SHP77 (cell line): Measurements from ENCODE around the gene ADAMTS14.
"Not testable (repeated sequence)": the region's sequence is repeated elsewhere in the genome, so short reads cannot be mapped to it uniquely, and the experiment has no call there.

ENCODE experiments used
- DNase-seq, 2 experiments: peaks; one replicate each; lab custom pipeline; 2025; lab: John Stamatoyannopoulos, UW

The ADAMTS14 gene

DNA sequence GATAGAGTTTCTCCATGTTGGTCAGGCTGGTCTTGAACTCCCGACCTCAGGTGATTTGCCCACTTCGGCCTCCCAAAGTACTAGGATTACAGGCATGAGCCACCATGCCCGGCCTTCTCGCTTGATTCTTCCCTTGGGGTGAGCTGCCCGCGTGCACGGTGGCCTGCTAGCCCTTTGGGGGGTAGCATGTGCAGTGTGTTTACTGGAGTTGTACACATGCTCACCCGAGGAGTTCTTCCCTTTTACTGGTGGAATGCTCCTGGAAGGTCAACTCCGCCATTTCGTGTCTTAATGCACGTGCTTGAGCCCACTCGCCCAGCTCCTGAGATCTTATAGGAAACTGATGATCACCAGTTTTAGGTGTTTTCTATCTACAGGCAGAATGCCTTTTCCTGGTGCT lies 17.0 kb upstream of the ADAMTS14 start:
- DNase-seq, result no peak

DNA sequence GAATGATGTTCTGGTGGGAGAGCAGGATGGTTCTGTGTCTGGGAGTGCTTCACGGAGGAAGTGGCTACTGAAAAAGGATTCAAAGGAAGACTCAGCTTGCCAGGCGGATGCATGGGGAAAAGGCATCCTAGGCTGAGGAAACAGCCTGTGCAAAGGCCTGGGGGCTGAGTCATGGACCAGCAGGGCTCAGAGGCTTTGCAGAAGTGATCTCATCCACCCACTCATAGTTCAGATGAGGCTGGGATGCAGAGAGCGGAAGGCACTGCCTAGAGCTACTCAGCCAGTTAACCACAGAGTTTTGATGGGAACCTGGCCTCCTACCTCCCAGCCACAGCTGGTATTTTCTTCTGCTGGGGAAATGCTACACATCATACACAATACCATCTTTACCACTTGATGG lies 15.8 kb upstream of the ADAMTS14 start:
- no peak for DNase-seq

DNA sequence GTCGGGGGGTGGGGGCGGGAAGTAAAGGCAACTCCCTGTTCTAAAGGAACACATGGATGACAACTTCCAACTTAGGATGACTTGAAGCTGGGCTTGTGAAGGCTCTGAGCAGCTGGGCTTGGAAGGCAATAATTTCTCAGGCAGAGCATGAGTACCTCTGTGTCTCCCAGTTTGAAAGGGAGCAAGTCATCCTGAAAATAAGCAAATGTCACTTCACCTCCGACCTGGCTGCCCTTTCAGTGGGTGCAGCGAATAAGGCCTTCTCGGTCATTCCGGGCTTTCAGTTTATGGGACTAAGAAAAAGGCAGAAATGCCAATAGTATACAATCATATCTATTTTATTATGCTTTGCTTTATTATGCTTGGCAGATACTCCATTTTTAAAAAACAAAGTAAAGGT lies 15.3 kb upstream of the ADAMTS14 start:
- no peak for DNase-seq

DNA sequence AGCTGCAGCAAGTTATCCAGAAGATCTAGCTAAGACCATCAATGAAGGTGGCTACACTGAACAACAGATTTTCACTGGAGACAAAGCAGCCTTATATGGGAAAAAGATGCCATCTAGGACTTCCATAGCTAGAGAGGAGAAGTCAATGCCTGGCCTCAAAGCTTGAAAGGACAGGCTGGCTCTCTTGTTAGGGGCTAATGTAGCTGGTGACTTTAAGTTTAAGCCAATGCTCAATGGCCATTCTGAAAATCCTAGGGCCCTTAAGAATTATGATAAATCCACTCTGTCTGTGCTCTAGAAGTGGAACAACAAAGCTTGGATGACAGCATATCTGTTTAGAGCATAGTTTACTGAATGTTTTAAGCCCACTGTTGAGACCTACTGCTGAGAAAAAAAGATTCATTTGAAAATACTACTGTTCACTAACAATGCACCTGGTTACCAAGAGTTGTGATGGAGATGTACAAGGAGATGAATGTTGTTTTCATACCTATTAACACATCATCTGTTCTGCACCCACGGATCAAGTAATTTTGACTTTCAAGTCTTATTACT lies 13.6 kb upstream of the ADAMTS14 start:
- DNase-seq, result no peak

DNA sequence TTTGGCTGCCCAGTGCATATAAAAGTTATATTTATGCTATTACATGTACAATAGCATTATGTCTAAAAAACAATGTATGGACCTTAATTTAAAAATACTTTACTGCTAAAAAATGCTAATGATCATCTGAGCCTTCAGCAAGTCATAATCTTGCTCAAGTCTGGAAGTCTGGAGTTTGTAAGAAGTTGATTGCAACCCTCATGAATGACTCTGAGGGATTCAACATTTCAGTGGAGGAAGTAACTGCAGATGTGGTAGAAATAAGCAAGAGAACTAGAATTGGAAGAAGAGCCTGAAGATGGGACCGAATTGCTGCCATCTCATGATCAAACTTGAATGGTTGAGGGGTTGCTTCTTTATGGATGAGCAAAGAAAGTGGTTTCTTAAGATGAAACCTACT lies 13.0 kb upstream of the ADAMTS14 start:
- no peak for DNase-seq

DNA sequence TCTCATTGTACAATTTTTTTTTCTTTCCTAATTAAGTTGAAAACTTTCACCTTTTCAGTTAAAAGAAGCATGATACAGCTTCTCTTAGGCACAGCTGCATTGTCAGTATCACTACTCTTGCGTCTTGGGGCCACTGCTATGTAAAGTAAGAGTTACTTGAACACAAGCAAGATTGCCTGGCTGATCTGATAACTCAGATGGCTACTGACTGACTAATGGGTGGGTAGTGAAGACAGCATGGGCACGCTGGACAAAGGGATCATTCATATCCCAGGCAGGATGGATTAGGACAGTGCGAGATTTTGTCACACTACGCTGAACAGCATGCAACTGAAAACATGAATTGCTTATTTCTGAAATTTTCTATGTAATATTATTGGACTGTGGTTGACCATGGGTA lies 11.6 kb upstream of the ADAMTS14 start:
- no peak for DNase-seq

DNA sequence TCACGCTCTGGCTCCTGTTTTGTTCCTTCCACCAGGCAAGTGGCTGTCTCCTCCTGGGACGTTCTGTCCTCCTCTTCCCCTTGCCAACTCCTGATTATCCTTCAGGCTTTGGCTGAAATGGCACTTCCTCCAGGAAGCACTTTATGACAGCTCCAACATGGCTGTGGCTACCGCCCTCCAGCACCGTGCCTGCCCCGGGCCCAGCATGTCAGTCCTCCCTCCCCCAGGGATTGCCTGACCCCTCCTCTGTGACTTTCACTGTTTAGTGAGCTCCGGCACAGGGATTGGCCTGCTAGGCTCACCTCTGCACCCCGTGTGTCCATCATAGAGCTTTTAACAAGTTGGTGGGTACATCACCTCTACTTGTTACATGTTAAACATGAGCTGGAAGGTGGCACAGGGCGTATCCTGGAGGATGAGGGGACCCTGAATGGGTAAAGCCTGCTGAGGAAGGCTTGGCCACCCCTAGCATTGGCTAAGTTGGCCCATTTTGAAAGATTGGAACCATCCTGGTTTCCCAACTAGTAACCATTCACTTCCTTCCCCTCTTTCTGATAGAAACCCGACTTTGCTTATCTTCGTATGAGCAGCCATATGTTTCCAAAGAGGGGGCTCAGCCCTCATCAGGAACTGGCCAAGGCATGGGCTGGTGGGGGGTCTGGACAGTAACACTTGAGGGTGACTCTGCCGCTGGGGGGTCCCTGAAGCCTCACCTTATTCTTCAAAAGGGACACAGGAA lies 10.5 kb upstream of the ADAMTS14 start:
- no peak for DNase-seq

DNA sequence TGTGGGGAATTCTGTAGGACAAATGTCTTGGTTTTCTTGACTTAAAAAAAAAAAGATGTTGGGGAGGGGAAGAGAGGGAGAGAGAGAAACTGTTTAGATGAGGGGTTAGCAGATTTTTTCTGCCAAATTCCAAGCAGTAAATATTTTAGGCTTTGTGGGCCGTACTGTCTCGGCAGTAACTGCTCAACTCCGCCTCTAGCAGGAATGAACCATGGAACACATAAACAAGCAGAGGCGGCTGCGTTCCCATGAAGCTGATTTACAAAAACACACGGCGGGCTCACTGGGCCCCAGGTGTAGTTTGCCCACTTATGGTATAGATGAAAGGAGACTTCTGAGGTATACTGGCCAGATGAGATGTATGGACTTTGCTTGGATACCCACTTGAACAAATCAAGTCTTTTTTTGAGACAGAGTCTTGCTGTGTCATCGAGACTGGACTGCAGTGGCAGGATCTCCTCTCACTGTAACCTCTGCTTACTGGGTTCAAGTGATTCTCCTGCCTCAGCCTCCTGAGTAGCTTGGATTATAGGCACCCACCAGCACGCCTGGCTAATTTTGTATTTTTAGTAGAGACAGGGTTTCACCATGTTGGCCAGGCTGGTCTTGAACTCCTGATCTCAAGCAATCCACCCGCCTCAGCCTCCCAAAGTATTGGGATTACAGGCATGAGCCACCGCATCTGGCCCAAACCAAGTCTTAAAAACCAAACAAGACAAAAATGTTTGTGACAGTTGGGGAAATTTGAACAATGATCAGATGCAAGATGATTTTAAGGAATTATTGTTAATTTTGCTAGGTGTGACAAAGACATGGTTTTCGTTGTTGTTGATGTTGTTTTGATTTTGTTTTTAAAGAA lies 9.7 kb upstream of the ADAMTS14 start:
- no peak for DNase-seq

DNA sequence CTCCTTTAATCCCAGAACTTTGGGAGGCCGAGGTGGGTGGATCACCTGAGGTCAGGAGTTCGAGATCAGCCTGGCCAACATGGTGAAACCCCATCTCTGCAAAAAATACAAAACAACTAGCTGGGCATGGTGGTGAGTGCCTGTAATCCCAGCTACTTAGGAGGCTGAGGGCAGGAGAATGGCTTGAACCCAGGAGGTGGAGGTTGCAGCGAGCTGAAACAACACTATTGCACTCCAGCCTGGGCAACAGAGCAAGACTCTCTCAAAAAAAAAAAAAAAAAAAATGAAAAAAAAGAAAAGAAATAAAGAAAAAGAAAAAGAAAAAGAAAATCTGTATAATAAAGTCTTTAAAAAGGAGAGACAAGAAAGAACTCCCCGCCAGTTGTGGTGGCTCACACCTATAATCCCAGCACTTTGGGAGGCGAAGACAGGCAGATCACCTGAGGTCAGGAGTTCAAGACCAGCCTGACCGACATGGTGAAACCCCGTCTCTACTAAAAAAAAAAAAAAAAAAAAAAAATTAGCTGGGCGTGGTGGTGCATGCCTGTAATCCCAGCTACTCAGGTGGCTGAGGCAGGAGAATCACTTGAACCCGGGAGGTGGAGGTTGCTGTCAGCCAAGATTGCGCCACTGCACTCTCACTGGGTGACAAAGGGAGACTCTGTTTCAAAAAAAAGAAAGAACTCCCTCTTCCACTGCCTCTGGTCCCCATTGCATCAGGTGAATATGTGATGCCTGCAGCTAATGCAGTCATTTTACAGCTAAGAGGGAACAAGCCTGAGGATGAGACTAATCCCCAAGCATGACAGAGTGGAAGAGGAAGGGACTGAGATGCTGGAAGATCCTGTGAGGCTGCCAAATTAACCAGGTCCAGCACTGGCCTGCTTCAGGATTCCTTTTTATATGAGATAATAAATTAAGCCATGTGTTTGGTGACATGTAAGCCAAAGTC lies 8.6 kb upstream of the ADAMTS14 start:
- DNase-seq, result not testable (repeated sequence)

DNA sequence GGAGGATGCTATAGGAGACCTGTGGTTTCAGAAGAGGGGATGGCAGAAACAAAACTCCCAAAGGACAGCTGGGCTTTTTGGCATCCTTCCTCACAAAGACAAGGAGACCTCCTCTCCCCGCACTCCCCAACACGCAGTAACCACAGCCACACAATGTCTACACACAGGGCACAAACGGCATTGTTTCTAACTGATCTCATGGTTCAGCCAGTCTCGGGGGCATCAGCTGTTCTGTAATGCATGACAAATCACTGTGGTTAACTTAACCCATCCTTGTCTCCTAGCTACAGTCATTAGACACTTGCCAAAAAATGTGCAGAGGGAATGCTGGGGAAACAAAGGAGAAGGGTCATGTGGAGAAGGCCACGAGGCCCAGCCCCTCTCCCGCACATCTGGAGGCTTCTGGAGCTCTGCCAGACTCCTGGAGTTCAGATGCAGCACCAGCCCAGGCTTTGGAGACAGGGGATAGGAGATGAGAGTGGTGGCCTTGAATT lies 7.6 kb upstream of the ADAMTS14 start:
- no peak for DNase-seq

DNA sequence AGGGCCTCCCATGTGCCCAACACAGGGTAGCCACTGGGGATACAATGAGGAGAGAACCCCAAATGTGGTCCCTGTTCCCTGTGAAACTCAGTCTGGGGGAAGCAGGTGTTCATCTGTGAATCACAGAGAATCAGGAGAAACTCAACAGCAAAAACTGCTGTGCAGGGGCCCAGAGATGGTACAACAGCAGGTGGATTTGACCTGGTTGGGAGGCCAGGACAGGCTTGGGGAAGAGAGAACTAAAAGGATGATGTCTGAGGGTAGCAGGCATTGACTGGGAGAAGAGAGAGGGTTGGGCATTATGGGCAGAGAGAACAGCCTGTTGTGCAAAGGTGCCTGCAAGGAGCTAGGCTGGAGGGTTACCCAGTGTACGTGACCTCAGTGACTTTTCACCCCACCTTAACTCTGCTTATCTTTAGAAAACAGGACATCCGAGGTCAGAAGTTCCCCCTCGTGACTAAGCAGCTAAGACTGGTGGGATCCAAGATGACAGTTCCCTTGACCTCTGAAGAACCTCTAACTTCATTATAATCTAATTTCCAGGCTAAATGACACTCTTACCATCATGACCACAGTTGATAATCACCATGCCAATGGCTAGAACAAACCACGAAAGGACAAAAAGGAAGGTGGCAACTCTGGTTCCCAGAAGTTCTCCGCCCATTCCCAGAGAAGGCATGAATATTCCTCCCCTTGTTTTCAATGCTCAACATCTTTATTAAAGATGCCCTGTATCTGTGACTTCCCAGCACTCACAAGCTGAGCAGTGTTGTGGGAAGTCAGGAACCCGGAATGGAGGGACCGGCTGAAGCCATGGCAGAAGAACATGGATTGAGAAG lies 5.1 kb upstream of the ADAMTS14 start:
- DNase-seq, result no peak

DNA sequence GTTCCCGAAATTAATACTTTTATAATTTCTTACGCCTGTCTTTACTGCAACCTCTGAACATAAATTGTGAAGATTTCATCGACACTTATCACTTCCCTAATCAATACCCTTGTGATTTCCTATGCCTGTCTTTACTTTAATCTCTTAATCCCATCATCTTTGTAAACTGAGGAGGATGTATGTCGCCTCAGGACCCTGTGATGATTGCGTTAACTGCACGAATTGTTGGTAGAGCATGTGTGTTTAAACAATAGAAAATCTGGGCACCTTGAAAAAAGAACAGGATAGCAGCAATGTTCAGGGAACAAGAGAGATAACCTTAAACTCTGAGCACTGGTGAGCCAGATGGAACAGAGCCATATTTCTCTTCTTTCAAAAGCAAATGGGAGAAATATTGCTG lies 4.5 kb upstream of the ADAMTS14 start:
- not testable (repeated sequence) for DNase-seq

DNA sequence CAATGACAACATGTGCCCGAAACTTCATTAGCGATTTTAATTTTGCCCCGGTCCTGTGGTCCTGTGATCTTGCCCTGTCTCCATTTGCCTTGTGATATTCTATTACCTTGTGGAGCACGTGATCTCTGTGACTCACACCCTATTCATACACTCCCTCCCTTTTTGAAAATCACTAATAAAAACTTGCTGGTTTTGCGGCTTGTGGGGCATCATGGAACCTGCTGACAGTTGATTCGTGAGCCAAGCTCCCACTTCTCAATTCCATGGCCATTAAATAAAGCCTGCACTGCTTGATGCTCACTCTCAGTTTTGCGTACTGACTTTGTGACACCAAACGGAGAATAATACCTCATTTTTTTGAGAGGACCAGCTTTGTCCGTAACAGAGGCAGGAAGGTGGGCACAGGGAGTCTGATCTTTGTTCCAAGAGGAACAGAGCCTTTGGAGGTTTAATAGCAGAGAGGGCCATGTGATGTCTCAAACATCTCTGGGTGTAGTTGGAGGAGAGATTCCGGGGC lies 3.8 kb upstream of the ADAMTS14 start:
- no peak for DNase-seq

DNA sequence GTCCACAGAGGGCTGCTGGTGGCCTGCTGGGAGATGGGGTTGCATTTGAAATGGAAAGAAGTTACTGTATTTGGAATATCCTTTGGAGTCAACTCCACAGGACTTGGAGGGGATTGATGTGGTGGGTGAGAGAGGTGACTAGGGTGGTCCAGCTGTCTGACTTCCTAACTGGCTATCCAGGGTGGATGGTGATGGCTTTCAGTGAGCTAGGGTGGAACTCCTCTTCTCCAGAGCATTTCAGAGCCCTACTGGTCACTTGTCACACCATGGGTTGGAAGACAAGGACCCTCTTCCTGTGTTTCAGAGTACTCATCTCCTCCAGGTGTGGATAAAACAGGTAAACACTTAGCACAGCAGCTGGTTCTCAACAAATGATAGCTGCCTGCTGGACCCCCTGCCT lies 3.3 kb upstream of the ADAMTS14 start:
- no peak for DNase-seq

DNA sequence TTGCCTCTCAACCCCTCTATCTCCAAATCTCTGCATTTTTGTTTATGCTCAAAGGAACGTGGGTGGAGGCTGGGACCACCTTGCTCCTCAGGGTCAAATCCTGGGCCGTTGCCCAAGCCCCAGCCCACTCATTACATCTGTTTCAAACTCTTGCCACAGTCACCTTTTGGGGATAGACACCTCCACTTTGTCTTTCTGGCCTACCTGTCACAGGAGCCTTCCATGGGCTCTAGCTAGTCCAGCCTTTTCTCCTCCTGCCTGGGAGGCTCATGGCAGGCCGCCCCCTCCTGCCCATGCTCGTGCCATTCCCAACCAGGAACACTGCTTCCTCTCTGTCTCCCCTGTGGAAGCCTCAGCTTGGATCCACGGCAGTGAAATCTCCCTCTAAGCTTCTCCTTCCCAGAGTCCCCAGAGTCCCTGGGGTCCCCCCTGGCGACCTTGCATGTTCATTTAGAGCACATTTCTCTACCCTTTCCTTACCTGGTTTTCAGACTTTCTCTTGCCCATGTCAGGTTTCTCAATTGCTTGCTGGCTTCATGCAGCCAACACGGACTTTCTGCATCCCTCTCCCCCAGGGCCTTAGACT lies 2.5 kb upstream of the ADAMTS14 start:
- no peak for DNase-seq

DNA sequence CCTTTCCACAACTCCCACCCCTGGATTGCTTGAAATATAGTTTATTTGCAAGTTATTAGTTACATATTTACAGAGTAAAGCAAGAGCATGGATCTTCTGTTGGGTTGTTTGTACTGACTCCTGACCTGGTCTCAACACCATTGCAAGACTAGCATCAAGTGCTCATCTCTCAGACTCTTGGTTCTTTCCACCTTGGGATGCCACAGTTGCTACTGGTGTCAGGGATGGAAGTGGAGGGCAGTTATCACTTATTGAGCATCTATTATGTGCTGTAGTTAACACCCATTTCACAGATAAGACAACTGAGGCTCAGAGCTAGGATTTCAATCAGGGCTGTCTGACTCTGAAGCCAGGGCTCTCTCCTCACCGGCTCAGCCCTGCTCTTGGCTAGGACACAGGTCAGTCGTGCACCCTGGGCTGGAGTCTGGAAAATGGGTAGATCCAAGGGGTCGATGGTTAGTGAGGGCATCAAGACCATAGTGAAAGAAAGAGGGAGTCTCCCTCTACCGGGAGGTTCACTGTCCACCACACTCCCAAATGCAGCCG lies 614 bp upstream of the ADAMTS14 start:
- DNase-seq, result no peak

DNA sequence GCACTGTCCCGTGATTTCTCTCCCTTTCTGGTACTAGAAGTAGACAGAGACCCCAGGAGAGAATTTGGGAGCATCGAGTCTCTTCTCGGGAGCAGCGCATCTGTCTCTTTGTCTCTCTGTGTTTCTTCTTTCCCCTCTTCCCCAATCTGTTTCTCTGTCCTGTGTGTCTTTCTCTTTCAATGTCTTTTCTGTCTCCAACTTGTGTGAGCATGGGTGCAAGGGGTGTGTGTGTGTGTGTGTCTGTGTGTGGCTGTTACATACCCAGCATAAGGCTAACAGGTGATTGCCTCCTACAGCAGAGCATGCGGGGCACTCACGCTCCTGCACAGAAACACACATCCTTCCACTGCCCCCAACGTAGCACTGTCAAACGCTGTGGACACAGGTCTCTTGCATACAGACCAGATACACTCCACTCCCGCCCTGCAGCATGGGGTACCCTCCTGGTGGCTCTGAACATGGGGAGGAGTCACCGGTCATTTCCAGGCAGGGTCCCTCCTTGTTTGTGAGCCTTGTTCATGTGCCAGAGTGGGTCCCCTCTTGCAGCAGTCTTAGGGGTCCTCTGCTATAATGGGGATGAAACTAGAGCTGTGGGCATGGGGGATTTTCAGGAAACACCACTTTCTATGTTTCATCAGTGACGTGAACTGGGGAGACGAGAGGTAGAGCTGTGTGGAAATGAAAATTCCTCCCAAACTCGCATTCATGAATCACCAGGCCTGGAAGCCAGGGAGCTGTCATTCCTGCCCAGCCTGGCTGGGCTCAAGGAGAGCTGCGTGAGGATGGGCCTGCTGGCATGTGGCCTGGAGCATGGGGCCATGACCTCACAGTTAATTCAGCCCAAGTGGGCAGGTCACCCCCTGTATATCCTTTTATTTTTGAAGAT lies 980 bp downstream of the ADAMTS14 start:
- DNase-seq, result no peak

DNA sequence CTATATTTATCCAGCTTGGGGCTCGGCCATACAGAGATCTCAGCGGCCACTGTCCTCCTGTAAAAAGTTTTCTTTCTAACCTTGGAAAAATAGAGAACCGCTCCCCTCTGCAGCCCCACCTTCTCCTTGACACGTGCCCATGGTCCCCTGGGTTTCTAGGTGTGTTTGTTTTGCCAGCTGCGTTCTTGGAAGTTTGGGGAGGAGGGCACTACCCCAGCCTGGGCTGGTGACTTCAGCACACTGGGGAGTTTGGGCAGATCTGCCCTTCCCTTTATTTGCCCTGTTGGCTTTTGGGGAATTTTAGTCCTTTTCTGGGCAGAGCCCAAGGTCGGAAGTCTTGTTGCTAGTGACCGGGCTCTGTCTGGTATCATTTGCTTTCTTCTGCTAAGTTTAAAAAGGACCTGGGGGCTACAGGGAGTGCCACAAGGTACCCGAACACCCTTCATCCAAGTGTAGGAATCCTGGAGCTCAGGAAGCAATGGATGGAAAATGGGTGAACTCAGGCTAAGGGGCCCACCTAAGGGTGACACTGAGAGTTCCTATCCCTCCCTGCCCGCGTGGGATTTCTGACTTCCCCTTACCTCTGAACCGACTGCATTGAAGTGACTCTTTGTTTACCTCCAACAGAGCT lies 1.7 kb downstream of the ADAMTS14 start:
- DNase-seq, result no peak
